NT2/D1 (cell line): ENCODE measurements around the gene NUP133.

Experiments used
- SUZ12 ChIP-seq: IDR thresholded peaks from 2 replicates; pipeline ENCODE4 v1.6.1; 2011; ENCODE audit not compliant: insufficient read length, insufficient read depth; ENCODE audit errors: extremely low read depth
- YY1 ChIP-seq: IDR thresholded peaks from 2 replicates; pipeline ENCODE4 v1.6.1; 2011; ENCODE audit not compliant: insufficient read length, insufficient read depth
- ZNF274 ChIP-seq: IDR thresholded peaks from 2 replicates; pipeline ENCODE4 v1.6.1; 2011; ENCODE audit warnings: mild to moderate bottlenecking, low read depth, low read length

GRCh38 chr1:229536982-229537381, 28.8 kb upstream of the NUP133 start:
- TF ChIP-seq ZNF274 (no peak), YY1 (no peak), SUZ12 (no peak)
